A673 (cell line): Measurements from ENCODE around the gene EYS. TPM values are rescaled to one million over a fixed set of nuclear protein-coding genes. Genes with fewer than 3 reads are reported as not detected.
"Not testable (repeated sequence)": the region's sequence is repeated elsewhere in the genome, so short reads cannot be mapped to it uniquely, and the experiment has no call there.

Experiments
- BruUV-seq: library from RNA; stranded (reverse); fragments of 400-500 nt; replicated peaks from 2 replicates; lab custom pipeline; 2021; lab: Mats Ljungman, UMichigan
- CTCF ChIA-PET: fragments of 300-600 bp; sonication (Branson Sonifier 250); formaldehyde crosslinking; loops from one replicate; lab custom pipeline; 2022; ENCODE audit warnings: antibody characterized with exemption; lab: Charles Lee
- POLR2A ChIA-PET: fragments of 300-600 bp; sonication (Branson Sonifier 250); formaldehyde crosslinking; loops from one replicate; lab custom pipeline; 2022; ENCODE audit warnings: antibody characterized with exemption; ENCODE audit not compliant: low non-redundant PET; lab: Charles Lee
- DNase-seq: peaks from one replicate; pipeline ENCODE4 v3.0.0-alpha.2; 2015; ENCODE audit warnings: low spot score
- H3K27ac ChIP-seq: fragments of 200-600 bp; sonication (generic); 2 replicates; pipeline ENCODE4 v1.5.1; 2016; ENCODE audit warnings: mixed run types, low read depth, mild to moderate bottlenecking, mixed read lengths, antibody characterized with exemption, low read length; ENCODE audit not compliant: poor library complexity, severe bottlenecking
- H3K27me3 ChIP-seq: fragments of 200-600 bp; sonication (generic); replicated peaks from 2 replicates; pipeline ENCODE4 v1.6.1; 2017; ENCODE audit warnings: mixed run types, low read depth, mild to moderate bottlenecking, mixed read lengths, antibody characterized with exemption, low read length; ENCODE audit not compliant: insufficient read depth, poor library complexity
- H3K36me3 ChIP-seq: fragments of 200-600 bp; sonication (generic); 2 replicates; pipeline ENCODE4 v1.6.1; 2016; ENCODE audit warnings: mixed run types, mild to moderate bottlenecking, mixed read lengths, antibody characterized with exemption, low read length; ENCODE audit not compliant: insufficient read depth, poor library complexity, severe bottlenecking
- H3K4me1 ChIP-seq: fragments of 200-600 bp; sonication (generic); 2 replicates; pipeline ENCODE4 v1.6.1; 2017; ENCODE audit warnings: mixed run types, mild to moderate bottlenecking, mixed read lengths, antibody characterized with exemption, low read length; ENCODE audit not compliant: insufficient read depth, poor library complexity, severe bottlenecking
- H3K4me3 ChIP-seq: fragments of 200-600 bp; sonication (generic); 2 replicates; pipeline ENCODE4 v1.5.1; 2016; ENCODE audit warnings: low read depth, mixed run types, mild to moderate bottlenecking, mixed read lengths, low read length; ENCODE audit not compliant: poor library complexity, severe bottlenecking
- H3K9me3 ChIP-seq: fragments of 200-600 bp; sonication (generic); 2 replicates; pipeline ENCODE4 v1.6.1; 2016; ENCODE audit warnings: mixed run types, low read depth, mild to moderate bottlenecking, mixed read lengths, antibody characterized with exemption, low read length; ENCODE audit not compliant: poor library complexity, severe bottlenecking
- CTCF ChIP-seq: fragments of 300-800, 200-600 bp; sonication (generic); conservative IDR thresholded peaks from 2 replicates; pipeline ENCODE4 v1.5.1; 2017; ENCODE audit warnings: low read depth, mild to moderate bottlenecking, antibody characterized with exemption, low read length, moderate library complexity, mixed read lengths
- EZH2 ChIP-seq: fragments of 200-600 bp; sonication (generic); IDR thresholded peaks from 2 replicates; pipeline ENCODE4 v1.6.1; 2017; ENCODE audit warnings: borderline replicate concordance, low read depth, mild to moderate bottlenecking, mixed read lengths, antibody characterized with exemption, low read length; ENCODE audit not compliant: poor library complexity, severe bottlenecking
- intact Hi-C: fragments of 100-400 bp; cut with micrococcal nuclease; formaldehyde crosslinking; loops from one replicate; pipeline ENCODE4 v1.10.0; 2022; ENCODE audit not compliant: unreplicated experiment
- total RNA-seq: library from RNA; stranded (reverse); gene quantifications from 2 replicates; pipeline ENCODE4 v1.2.3, GENCODE V29; 2021

Gene EYS
- total RNA-seq, 1 experiment from 2014 or later, result 0.47 TPM

DNA sequence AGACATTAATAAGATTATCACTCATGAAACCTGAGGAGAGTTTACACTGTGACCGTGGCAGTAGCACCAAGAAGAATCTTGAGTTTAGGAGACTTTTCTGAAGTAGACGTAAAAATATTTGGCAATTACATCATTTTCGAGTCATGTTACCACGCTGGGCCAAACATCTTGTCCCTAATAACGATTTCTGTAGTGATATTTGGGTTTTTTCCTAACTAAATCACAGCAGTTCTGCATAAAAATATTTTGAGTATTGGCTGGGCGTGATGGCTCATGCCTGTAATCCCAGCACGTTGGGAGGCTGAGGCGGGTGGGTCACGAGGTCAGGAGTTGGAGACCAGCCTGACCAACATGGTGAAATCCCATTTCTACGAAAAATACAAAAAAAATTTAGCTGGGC is 1809.1 kb downstream of the EYS start:
- no peak overlapping the region for H3K27ac ChIP-seq
- CTCF ChIA-PET, result no interaction called here
- intact Hi-C loops, result no loop called here
- no peak for TF ChIP-seq EZH2
- TF ChIP-seq CTCF, result no peak
- H3K4me3 ChIP-seq, result no peak overlapping the region
- H3K36me3 ChIP-seq, result no peaks in the 10 kb centered on the region
- no TSS peak for BruUV-seq
- no peaks in the 10 kb centered on the region for H3K4me1 ChIP-seq
- no peaks in the 10 kb centered on the region for H3K9me3 ChIP-seq
- DNase-seq, result no peak
- H3K27me3 ChIP-seq, result no peaks in the 10 kb centered on the region
- POLR2A ChIA-PET, result no interaction called here

GRCh38 chr6:63897459-63897858 is 1809.6 kb downstream of the EYS start:
- H3K4me3 ChIP-seq, result no peak overlapping the region
- DNase-seq, result no peak
- no peaks in the 10 kb centered on the region for H3K36me3 ChIP-seq
- no TSS peak for BruUV-seq
- TF ChIP-seq EZH2 (no peak), CTCF (no peak)
- H3K27ac ChIP-seq, result no peak overlapping the region
- no peaks in the 10 kb centered on the region for H3K9me3 ChIP-seq
- ChIA-PET POLR2A (no interaction called here), CTCF (no interaction called here)
- H3K4me1 ChIP-seq, result no peaks in the 10 kb centered on the region
- intact Hi-C loops, result no loop called here
- no peaks in the 10 kb centered on the region for H3K27me3 ChIP-seq

DNA sequence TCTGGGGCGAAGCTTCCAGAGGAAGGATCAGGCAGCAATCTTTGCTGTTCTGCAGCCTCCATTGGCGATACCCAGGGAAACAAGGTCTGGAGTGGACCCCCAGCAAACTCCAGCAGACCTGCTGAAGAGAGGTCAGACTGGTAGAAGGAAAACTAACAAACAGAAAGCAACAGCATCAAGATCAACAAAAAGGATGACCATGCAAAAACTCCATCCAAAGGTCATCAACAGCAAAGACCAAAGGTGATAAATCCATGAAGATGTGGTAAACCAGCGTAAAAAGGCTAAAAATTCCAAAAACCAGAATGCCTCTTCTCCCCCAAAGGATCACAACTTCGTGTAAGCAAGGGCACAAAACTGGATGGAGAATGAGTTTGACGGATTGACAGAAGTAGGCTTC is 1818.6 kb downstream of the EYS start:
- ChIA-PET CTCF (no interaction called here), POLR2A (no interaction called here)
- Histone ChIP-seq H3K4me1 (no peaks in the 10 kb centered on the region), H3K36me3 (no peaks in the 10 kb centered on the region), H3K27me3 (no peaks in the 10 kb centered on the region), H3K27ac (no peak overlapping the region), H3K4me3 (no peak overlapping the region), H3K9me3 (no peaks in the 10 kb centered on the region)
- no TSS peak for BruUV-seq
- intact Hi-C loops, result no loop called here
- no peak for DNase-seq
- no peak for TF ChIP-seq CTCF

GRCh38 chr6:63887804-63888203 is 1819.2 kb downstream of the EYS start:
- H3K36me3 ChIP-seq, DNase-seq, CTCF ChIA-PET, POLR2A ChIA-PET, H3K9me3 ChIP-seq, H3K27me3 ChIP-seq, BruUV-seq, H3K4me1 ChIP-seq, intact Hi-C loops, H3K4me3 ChIP-seq, H3K27ac ChIP-seq: not testable (repeated sequence)
